DND-41 (cell line): ENCODE results near the gene DCDC1.

Experiments used
- ATAC-seq: fragments of 200-7000 bp; cut with Tn5 transposase; 3 replicates; pipeline ENCODE4 v1.9.1; 2021; ENCODE audit warnings: low read depth; ENCODE audit not compliant: insufficient read depth
- DNase-seq: peaks from one replicate; pipeline ENCODE4 v3.0.0-alpha.2; 2020
- H2AFZ ChIP-seq: 2 replicates; pipeline ENCODE4 v1.6.0; 2012; ENCODE audit warnings: low read depth, low read length
- H3K27ac ChIP-seq: 2 replicates; pipeline ENCODE4 v1.5.1; 2012; ENCODE audit warnings: low read length, inconsistent platforms
- H3K27me3 ChIP-seq: fragments of 200-600 bp; sonication (generic); 2 replicates; pipeline ENCODE4 v1.6.0; 2012; ENCODE audit warnings: low read length, mild to moderate bottlenecking, inconsistent platforms; ENCODE audit not compliant: insufficient read depth, poor library complexity
- H3K36me3 ChIP-seq: 2 replicates; pipeline ENCODE4 v1.5.1; 2012; ENCODE audit warnings: low read length, inconsistent platforms; ENCODE audit not compliant: insufficient read depth
- H3K4me1 ChIP-seq: 2 replicates; pipeline ENCODE4 v1.5.1; 2012; ENCODE audit warnings: mild to moderate bottlenecking, low read length; ENCODE audit not compliant: insufficient read depth
- H3K4me2 ChIP-seq: 2 replicates; pipeline ENCODE4 v1.6.0; 2012; ENCODE audit warnings: mild to moderate bottlenecking, moderate library complexity, low read length, inconsistent platforms; ENCODE audit not compliant: insufficient read depth
- H3K4me3 ChIP-seq, 2 experiments: fragments of 200-600 bp in 1 of 2; shearing (Covaris generic) in 1 of 2; 2 replicates each; pipeline ENCODE4 v1.5.1; 2012 to 2016; ENCODE audit warnings: inconsistent platforms in 2 of 2, low read length in 2 of 2, mild to moderate bottlenecking in 2 of 2, low read depth in 1 of 2, moderate library complexity in 1 of 2
- H3K79me2 ChIP-seq: 2 replicates; pipeline ENCODE4 v1.6.0; 2012; ENCODE audit warnings: low read length, inconsistent platforms; ENCODE audit not compliant: insufficient read depth
- H3K9ac ChIP-seq: 2 replicates; pipeline ENCODE4 v1.6.0; 2012; ENCODE audit warnings: low read depth, mild to moderate bottlenecking, inconsistent platforms, low read length, moderate library complexity
- H3K9me3 ChIP-seq: 2 replicates; pipeline ENCODE4 v1.5.1; 2012; ENCODE audit warnings: low read length, moderate library complexity, mild to moderate bottlenecking, inconsistent platforms; ENCODE audit not compliant: insufficient read depth, severe bottlenecking
- H4K20me1 ChIP-seq: 2 replicates; pipeline ENCODE4 v1.6.0; 2012; ENCODE audit warnings: low read length; ENCODE audit not compliant: insufficient read depth
- CTCF ChIP-seq: IDR thresholded peaks from 2 replicates; pipeline ENCODE4 v1.5.1; 2012; ENCODE audit warnings: borderline replicate concordance, low read length, moderate library complexity, mild to moderate bottlenecking; ENCODE audit not compliant: poor library complexity, severe bottlenecking; ENCODE audit errors: extremely low read depth
- EZH2 ChIP-seq: IDR thresholded peaks from 3 replicates; pipeline ENCODE4 v1.6.1; 2012; ENCODE audit warnings: borderline replicate concordance, low read depth, mild to moderate bottlenecking, moderate library complexity, low read length, inconsistent platforms; ENCODE audit not compliant: severe bottlenecking

Gene DCDC1

GRCh38 chr11:31030138-31030792 lies 339.3 kb downstream of the DCDC1 start:
- H3K79me2 ChIP-seq: no peaks in the 10 kb centered on the region

GRCh38 chr11:31026315-31026714 lies 343.2 kb downstream of the DCDC1 start:
- Histone ChIP-seq H3K27me3 (no peaks in the 10 kb centered on the region), H3K9me3 (no peaks in the 10 kb centered on the region), H4K20me1 (no peaks in the 10 kb centered on the region), H2AFZ (no peak overlapping the region), H3K4me2 (no peak overlapping the region), H3K79me2 (no peaks in the 10 kb centered on the region), H3K4me3 (no peak overlapping the region), H3K9ac (no peak overlapping the region), H3K4me1 (no peaks in the 10 kb centered on the region), H3K36me3 (no peaks in the 10 kb centered on the region), H3K27ac (no peak overlapping the region)
- ATAC-seq (no peak), DNase-seq (no peak)
- no peak for TF ChIP-seq EZH2

More at GRCh38 chr11:31030138-31030792, 339.3 kb downstream of the DCDC1 start:
- Histone ChIP-seq H4K20me1 (no peaks in the 10 kb centered on the region), H3K27me3 (no peaks in the 10 kb centered on the region), H3K4me3 (no peak overlapping the region), H3K4me2 (no peak overlapping the region), H3K9ac (no peak overlapping the region), H3K4me1 (no peaks in the 10 kb centered on the region), H3K27ac (no peak overlapping the region), H3K36me3 (no peaks in the 10 kb centered on the region), H3K9me3 (no peaks in the 10 kb centered on the region), H2AFZ (no peak overlapping the region)
- no peak for TF ChIP-seq EZH2
- no peak for TF ChIP-seq CTCF
- no peak for DNase-seq
- ATAC-seq: no peak

GRCh38 chr11:31022080-31022479 lies 347.5 kb downstream of the DCDC1 start:
- DNase-seq: no peak
- H3K9ac ChIP-seq: no peak overlapping the region
- no peak overlapping the region for H3K4me3 ChIP-seq
- H2AFZ ChIP-seq: no peak overlapping the region
- H3K9me3 ChIP-seq: no peaks in the 10 kb centered on the region
- TF ChIP-seq CTCF: no peak
- no peak for TF ChIP-seq EZH2
- no peaks in the 10 kb centered on the region for H3K79me2 ChIP-seq
- no peaks in the 10 kb centered on the region for H3K27me3 ChIP-seq
- H3K4me1 ChIP-seq: no peaks in the 10 kb centered on the region
- ATAC-seq: no peak
- H4K20me1 ChIP-seq: no peaks in the 10 kb centered on the region
- no peak overlapping the region for H3K27ac ChIP-seq
- H3K4me2 ChIP-seq: no peak overlapping the region
- no peaks in the 10 kb centered on the region for H3K36me3 ChIP-seq

- Histone ChIP-seq H3K9ac (no peak overlapping the region), H3K4me3 (no peak overlapping the region), H3K79me2 (no peaks in the 10 kb centered on the region), H3K9me3 (no peaks in the 10 kb centered on the region), H3K27ac (no peak overlapping the region), H3K36me3 (no peaks in the 10 kb centered on the region), H3K4me1 (no peaks in the 10 kb centered on the region), H2AFZ (no peak overlapping the region), H3K27me3 (no peaks in the 10 kb centered on the region), H3K4me2 (no peak overlapping the region), H4K20me1 (no peaks in the 10 kb centered on the region)
- TF ChIP-seq EZH2: no peak
- TF ChIP-seq CTCF: no peak
- no peak for DNase-seq
- no peak for ATAC-seq
Measured at GRCh38 chr11:31019786-31020185, 349.8 kb downstream of the DCDC1 start.
